MM.1S (cell line): ENCODE results near the gene LRRC8C.

ENCODE experiments used
- DNase-seq: peaks from one replicate; pipeline ENCODE4 v3.0.0-alpha.2; 2015
- H2AFZ ChIP-seq: fragments of 300-600 bp; sonication (generic); 2 replicates; pipeline ENCODE4 v1.6.0; 2016; ENCODE audit warnings: antibody characterized with exemption, low read length
- H3F3A ChIP-seq: fragments of 300-600 bp; sonication (generic); 2 replicates; pipeline ENCODE4 v1.6.1; 2016; ENCODE audit warnings: mild to moderate bottlenecking, antibody characterized with exemption, low read length, moderate library complexity, mixed read lengths; ENCODE audit not compliant: insufficient read depth
- H3K27ac ChIP-seq: fragments of 300-600 bp; sonication (generic); 2 replicates; pipeline ENCODE4 v1.5.1; 2016; ENCODE audit warnings: mild to moderate bottlenecking, low read length
- H3K27me3 ChIP-seq: fragments of 300-600 bp; sonication (generic); replicated peaks from 2 replicates; pipeline ENCODE4 v1.6.0; 2016; ENCODE audit warnings: low read length; ENCODE audit not compliant: insufficient read depth
- H3K36me3 ChIP-seq: fragments of 300-600 bp; sonication (generic); replicated peaks from 2 replicates; pipeline ENCODE4 v1.6.1; 2016; ENCODE audit warnings: mild to moderate bottlenecking, low read length, mixed read lengths; ENCODE audit not compliant: insufficient read depth
- H3K4me1 ChIP-seq: fragments of 300-600 bp; sonication (generic); 2 replicates; pipeline ENCODE4 v1.6.1; 2016; ENCODE audit warnings: low read length, mixed read lengths
- H3K4me2 ChIP-seq: fragments of 300-600 bp; sonication (generic); 2 replicates; pipeline ENCODE4 v1.6.0; 2016; ENCODE audit warnings: low read depth, low read length
- H3K4me3 ChIP-seq: fragments of 300-600 bp; sonication (generic); 2 replicates; pipeline ENCODE4 v1.5.1; 2016; ENCODE audit warnings: low read length, mixed read lengths
- H3K79me2 ChIP-seq: fragments of 300-600 bp; sonication (generic); 2 replicates; pipeline ENCODE4 v1.6.1; 2016; ENCODE audit warnings: mixed run types, low read length, mixed read lengths
- H3K9ac ChIP-seq: fragments of 300-600 bp; sonication (generic); 2 replicates; pipeline ENCODE4 v1.6.1; 2016; ENCODE audit warnings: low read length, mixed read lengths
- H3K9me2 ChIP-seq: fragments of 300-600 bp; sonication (generic); replicated peaks from 2 replicates; pipeline ENCODE4 v1.6.1; 2016; ENCODE audit warnings: mild to moderate bottlenecking, low read length, mixed read lengths; ENCODE audit not compliant: insufficient read depth
- H3K9me3 ChIP-seq: fragments of 300-600 bp; sonication (generic); replicated peaks from 2 replicates; pipeline ENCODE4 v1.6.1; 2016; ENCODE audit warnings: mild to moderate bottlenecking, low read length, mixed read lengths; ENCODE audit not compliant: insufficient read depth
- H4K20me1 ChIP-seq: fragments of 300-600 bp; sonication (generic); 2 replicates; pipeline ENCODE4 v1.6.1; 2016; ENCODE audit warnings: mild to moderate bottlenecking, low read length, moderate library complexity, mixed read lengths; ENCODE audit not compliant: insufficient read depth
- CTCF ChIP-seq: fragments of 300-600 bp; sonication (generic); IDR thresholded peaks from 2 replicates; pipeline ENCODE4 v1.5.1; 2016; ENCODE audit warnings: antibody characterized with exemption, low read length, mixed read lengths
- EZH2 ChIP-seq: fragments of 300-600 bp; sonication (generic); optimal IDR thresholded peaks from 2 replicates; pipeline ENCODE3; 2017; ENCODE audit warnings: low read depth, mild to moderate bottlenecking, antibody characterized with exemption, low read length, mixed read lengths
- EZH2phosphoT487 ChIP-seq: fragments of 300-600 bp; sonication (generic); IDR thresholded peaks from 2 replicates; pipeline ENCODE4 v1.6.1; 2018; ENCODE audit warnings: antibody characterized with exemption, low read length

Gene LRRC8C

DNA sequence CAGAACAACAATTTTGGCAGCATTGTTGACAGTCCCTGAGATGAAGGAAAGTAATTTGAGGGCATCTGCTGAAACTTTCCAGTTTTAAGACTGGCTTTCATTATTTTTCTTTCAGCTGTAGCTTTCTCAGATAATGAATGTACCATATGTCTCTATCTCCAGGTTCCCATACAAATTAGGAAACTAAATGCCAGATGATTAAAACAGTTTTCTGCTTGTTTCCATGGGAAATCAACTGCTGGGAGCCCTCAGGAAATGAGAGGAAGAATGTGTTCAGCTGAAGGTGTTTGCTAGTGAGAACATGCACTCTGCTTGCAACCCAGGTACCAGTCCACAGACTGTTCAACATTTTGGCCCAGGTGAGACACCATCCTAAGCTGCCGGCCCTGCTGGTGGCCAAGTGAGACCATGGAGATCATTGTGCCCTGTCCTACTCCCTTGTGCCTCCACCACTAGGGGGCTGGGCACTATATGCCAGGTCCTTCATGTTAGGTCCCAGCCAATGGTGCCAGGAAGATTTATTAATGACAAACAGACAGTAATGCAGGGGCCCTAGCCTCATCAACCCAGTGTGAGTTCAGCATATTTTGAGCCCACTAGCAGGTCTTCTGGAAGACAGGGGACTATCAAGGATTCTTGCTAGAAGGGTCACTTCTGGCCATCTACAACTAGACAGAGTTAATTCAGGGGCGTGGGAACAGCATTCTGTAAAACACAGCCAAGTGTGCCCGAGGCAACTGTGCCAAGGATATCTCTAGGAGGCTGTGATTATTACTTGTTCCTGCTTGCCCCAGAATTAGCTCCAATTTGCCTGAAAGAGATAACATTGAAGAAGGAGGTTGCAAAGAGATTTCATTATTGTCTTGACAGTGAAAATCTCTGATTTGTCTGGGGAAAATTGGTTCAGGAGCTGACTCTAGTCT lies 17.0 kb upstream of the LRRC8C start:
- Histone ChIP-seq H3K27ac (no peak overlapping the region), H2AFZ (no peak overlapping the region), H3K4me2 (no peak overlapping the region), H3F3A (no peaks in the 10 kb centered on the region), H3K27me3 (no peaks in the 10 kb centered on the region), H3K9me3 (no peaks in the 10 kb centered on the region), H3K4me3 (no peak overlapping the region), H3K4me1 (no peaks in the 10 kb centered on the region), H3K36me3 (no peaks in the 10 kb centered on the region), H3K9ac (no peak overlapping the region), H3K79me2 (no peaks in the 10 kb centered on the region), H4K20me1 (no peaks in the 10 kb centered on the region), H3K9me2 (no peaks in the 10 kb centered on the region)
- peak; percentile 30 for DNase-seq
- no peak for TF ChIP-seq EZH2
- peak; percentile 60 for TF ChIP-seq CTCF
- no peak for TF ChIP-seq EZH2phosphoT487

DNA sequence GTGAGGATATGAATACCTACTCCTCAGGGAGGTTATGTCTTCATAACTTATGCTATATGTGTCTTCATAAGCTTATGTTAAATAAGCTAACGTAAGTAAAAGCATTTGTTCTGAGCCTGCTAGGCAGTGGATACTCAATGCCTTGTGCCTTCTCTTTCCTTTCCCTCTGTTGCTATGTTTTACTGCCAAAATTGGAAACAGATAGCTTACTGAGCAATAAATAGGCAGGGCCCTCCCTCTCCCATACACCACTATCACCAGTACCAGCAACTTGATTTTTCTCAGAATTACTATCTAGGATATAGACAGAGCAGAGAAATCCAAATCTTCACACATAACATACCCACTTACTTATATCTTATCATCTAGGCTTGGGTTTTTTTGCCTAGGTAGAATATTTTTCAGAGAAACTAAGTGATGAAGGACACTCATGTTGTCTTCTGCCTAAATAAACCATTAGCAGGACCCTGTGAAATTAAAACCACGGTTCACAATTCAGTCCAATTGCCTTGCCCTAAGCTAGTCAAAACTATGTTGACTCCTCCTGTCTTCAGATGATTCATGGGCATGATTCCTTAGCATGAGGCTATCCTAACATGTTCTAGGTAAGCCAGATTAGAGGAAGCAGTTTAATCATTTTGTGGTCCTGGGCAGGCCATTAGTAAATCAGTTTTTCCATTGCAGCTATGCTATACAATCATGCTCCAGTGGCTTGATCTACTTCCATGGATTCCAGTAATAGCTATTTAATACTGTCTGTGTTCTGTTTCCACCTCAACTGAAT lies 15.9 kb upstream of the LRRC8C start:
- Histone ChIP-seq H3K27ac (no peak overlapping the region), H3K9ac (no peak overlapping the region), H2AFZ (no peak overlapping the region), H3K9me3 (no peaks in the 10 kb centered on the region), H3K4me3 (no peak overlapping the region), H3F3A (no peaks in the 10 kb centered on the region), H4K20me1 (no peaks in the 10 kb centered on the region), H3K4me1 (no peaks in the 10 kb centered on the region), H3K36me3 (no peaks in the 10 kb centered on the region), H3K9me2 (no peaks in the 10 kb centered on the region), H3K27me3 (no peaks in the 10 kb centered on the region), H3K4me2 (no peak overlapping the region), H3K79me2 (no peaks in the 10 kb centered on the region)
- TF ChIP-seq CTCF: no peak
- no peak for DNase-seq

- Histone ChIP-seq H3K4me1 (no peaks in the 10 kb centered on the region), H3K79me2 (no peaks in the 10 kb centered on the region), H2AFZ (no peak overlapping the region), H4K20me1 (no peaks in the 10 kb centered on the region), H3K9me3 (no peaks in the 10 kb centered on the region), H3K27me3 (no peaks in the 10 kb centered on the region), H3K27ac (no peak overlapping the region), H3K9ac (no peak overlapping the region), H3K4me2 (peak overlapping the region; percentile 25; the same call in 1 of the 2 replicates), H3K36me3 (no peaks in the 10 kb centered on the region), H3F3A (no peaks in the 10 kb centered on the region), H3K4me3 (peak overlapping the region; percentile 29; the same call in 1 of the 2 replicates), H3K9me2 (no peaks in the 10 kb centered on the region)
- DNase-seq: peak; percentile 25
- TF ChIP-seq EZH2phosphoT487 (no peak), EZH2 (no peak), CTCF (no peak)
Measured at GRCh38 chr1:89620664-89621063, 12.3 kb upstream of the LRRC8C start.
